ENCODE results near the gene NRIP2.
A peak's percentile ranks its signal among the peaks of the same experiment; 100 is the strongest.
"Not testable (repeated sequence)": the region's sequence is repeated elsewhere in the genome, so short reads cannot be mapped to it uniquely, and the experiment has no call there.

Gene NRIP2, protein sequence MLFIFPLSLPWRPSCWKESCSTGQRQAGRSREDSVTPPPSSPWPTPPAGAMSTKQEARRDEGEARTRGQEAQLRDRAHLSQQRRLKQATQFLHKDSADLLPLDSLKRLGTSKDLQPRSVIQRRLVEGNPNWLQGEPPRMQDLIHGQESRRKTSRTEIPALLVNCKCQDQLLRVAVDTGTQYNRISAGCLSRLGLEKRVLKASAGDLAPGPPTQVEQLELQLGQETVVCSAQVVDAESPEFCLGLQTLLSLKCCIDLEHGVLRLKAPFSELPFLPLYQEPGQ

DNA sequence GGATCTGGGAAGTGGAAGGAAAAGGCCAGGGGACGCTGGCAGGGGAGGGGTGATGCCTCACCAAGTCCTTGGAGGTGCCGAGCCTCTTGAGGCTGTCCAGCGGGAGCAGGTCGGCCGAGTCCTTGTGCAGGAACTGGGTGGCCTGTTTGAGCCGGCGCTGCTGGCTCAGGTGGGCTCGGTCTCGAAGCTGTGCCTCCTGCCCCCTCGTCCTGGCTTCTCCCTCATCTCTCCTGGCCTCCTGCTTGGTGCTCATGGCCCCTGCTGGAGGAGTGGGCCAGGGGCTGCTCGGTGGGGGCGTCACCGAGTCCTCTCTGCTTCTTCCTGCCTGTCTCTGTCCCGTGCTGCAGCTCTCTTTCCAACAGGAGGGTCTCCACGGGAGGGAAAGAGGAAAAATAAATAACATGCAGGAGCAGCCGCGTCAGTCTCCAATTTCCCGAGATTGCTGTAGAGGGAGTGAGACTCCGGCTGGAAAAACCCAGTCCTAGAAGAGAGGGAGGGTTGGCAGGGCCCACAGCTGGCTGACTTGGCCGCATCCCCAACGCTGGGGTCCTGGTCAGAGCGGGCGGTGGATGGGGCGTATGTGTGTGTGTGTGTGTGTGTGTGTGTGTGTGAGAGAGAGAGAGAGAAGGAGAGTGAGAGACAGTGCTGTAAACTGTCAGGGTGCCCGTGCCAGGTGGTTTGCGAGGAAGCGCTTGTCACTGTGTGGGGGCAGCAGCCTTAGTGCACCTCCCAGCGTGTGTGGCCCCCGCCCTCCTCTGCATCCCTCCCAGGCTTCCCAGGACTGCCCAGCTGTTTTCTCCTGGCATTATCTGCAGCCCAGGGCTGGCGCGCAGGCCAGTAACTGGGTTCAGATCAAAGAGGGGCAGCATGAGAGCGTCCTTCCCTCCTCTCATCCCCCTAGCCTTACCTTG is at the start of gene NRIP2:
TSS of gene NRIP2 (minus strand) at position 455 of the 911 bp plus-strand sequence. CDS start at position 403, 52 bp downstream.
- DNase-seq: no peak

DNA sequence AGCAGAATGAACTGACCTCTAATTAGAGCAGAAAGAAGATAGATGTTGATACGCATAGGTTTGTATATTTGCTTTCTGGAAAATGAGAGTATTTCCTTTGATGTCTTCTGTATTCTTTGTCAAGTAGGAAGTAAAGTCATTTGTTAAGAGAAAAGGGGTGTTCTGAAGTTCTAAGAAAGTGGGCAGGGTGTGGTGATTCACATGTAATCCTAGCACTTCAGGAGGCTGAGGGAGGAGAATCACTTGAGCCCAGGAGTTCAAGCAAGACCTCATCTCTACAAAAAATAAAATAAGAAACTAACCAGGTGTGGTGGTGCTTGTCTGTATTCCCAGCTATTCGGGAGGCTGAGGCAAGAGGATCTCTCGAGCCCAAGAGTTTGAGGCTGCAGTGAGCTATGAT is 45.0 kb upstream of the NRIP2 start:
- no peak for DNase-seq

DNA sequence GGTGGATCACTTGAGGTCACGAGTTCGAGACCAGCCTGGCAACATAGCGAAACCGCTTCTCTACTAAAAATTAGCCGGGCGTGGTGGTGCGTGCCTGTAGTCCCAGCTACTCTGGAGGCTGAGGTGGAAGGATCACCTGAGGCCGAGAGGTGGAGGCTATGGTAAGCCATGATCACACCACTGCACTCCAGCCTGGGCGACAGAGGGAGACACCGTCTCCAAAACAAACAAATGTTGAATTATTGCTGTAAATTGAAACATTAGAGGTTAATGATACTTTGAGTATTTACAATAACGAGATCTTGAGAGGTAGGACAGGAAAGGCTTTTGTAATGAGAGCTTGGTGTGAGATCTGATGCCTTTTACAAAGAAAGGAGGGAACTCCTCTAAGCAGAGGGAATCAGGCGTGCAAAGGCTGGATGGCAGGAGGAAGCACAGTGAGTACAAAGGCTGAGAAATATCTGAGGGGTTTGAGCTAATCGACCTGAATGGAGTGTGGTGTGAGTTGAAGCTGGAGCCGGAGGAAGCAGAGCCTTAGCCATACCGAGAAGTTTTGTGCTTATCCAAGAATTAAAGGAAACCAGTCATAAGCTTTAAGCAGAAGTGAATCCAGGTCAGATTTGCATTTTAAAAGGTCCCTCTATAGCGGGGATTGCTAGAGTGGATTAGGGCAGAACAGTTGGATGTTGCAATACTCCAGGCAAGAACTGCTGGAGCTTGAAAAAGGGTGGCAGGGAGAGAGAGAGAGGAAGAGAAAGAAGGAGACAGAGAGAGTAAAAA is 43.3 kb upstream of the NRIP2 start:
- DNase-seq: no peak

DNA sequence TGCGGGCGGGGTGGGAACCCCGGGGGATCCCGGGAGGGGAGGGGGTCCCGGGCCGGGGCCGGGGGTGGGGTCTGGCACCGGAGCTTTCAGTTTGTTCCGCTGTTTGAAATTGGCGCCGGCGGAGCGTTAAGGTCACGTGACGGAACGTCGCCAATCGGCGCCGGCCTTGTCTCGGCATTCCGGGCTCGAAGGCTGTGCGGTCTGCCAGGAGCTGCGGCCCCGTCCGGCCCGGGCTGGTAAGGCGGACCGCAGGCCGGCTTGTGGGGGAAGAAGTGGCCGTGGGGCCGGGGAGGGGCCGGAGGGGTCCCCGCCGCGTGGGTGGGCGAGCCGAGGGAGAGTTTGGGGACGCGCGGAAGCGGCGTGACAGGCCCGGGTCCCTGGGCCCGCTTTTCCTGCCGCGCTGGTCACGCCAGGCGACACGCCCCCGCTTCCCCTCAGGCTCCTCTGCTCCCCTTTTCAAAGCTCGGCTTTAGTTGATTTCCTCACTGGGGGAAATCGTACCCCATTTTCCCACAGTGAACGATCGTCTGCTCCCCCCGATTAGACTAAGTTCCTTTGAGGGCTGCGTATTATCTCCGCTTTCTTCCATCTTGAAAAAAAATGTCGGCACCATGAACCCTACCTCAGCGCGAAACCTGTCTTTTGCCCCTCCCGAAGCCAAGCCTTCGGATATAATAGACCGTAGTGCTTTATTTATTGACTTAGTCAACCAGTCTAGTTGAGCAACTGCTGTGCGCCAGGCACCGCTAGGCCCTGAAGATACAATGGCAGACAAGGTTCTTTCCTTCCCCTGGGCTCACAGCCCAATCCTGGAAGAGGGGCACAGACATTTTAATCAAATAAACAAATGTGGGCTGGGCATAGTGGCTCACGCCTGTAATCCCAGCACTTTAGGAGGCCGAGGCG is 42.5 kb upstream of the NRIP2 start, which contains the start of the genes FOXM1 and RHNO1:
TSS of gene FOXM1 (minus strand) at position 128 of the 906 bp plus-strand sequence. CDS start 2,696 bp downstream, outside the sequence.
TSS of gene RHNO1 (plus strand) at position 177 of the 906 bp plus-strand sequence. CDS start 8,144 bp downstream, outside the sequence.
- peak; percentile 85 for DNase-seq

DNA sequence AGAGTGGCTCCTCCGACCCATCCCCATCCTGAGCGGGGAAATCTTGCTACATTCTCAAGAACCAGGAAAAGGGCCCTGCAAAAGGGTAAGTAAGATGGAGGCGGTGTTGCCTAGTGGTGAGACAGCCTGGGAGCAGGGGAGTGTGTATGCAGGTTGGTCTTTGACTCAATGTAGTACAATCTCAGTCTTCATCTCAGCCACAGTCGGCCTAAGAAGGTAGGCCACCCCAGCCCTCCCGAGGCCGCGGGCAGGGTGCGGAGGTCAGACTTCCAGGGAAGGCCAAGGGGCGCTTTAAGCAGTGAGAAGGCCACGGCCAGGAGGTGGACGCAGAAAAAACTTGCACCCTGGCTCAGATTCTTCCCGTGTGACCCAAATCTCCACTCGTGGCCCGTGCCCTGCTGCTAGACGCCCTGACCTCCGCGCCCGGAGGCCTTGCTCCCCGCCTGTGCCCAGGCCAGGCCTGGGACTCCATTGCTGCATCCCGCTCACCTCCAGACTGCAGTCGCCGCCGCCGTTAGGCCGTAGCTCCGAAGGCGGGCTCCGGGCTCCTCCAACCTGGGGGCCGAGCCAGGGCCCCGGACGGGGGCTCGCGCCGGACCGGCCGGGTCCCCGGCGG is 41.7 kb upstream of the NRIP2 start:
- peak; percentile 35 for DNase-seq

DNA sequence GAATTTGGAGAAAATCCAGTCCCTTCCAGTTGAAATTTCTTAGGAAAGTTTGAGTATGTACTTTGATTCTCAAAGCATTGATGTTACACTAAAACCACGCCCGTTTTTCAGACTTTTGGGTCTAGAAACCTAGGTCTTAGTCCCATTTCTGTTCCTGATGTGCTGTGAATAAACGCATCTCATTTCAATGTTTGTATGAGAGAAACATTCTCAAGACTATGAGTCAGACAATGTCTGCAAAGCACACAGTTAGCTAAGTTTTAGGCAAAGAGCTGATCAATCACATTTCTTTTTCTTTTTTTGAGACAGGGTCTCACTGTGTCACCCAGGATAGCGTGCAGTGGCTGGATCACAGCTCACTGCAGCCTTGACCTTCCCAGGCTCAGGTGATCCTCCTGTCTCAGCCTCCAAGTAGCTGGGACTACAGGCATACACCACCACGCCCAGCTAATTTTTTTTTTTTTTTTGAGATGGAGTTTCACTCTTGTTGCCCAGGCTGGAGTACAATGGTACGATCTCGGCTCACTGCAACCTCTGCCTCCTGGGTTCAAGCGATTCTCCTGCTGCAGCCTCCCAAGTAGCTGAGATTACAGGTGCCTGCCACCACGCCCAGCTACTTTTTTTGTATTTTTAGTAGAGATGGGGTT is 34.3 kb upstream of the NRIP2 start:
- not testable (repeated sequence) for DNase-seq

DNA sequence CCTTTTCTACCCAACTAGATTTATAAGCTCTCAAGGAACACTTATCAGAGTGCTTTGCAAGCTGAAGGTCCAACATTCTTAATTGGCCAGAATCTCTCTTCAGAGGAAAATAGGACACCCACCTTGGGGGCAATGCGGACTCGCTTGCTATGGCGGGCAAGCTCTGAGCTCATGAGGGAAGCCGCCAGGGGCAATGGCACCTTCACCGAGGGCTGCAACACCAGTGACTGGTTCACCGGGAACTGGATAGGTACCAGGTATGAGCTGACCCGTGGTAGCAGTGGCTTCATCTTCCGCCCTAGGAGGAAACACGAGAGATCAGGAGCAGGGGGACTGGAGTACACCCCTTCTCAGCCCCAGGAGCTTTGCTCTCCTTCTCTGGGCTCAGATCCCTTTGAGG is 29.4 kb upstream of the NRIP2 start:
- DNase-seq: no peak

DNA sequence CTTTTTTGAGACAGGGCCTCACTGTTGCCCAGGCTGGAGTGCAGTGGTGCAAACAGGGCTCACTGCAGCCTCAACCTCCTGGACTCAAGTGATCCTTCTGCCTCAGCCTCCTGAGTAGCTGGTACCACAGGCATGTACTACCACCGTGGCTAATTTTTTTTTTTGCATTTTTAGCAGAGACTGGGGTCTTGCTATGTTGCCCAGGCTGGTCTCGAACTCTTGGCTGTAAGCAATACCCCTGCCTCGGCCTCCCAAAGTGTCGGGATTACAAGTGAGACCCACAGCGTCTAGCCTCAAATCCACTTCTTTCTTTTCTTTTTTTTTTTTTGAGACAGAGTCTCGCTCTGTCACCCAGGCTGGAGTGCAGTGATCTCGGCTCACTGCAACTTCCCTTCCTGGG is 28.6 kb upstream of the NRIP2 start:
- DNase-seq: not testable (repeated sequence)

DNA sequence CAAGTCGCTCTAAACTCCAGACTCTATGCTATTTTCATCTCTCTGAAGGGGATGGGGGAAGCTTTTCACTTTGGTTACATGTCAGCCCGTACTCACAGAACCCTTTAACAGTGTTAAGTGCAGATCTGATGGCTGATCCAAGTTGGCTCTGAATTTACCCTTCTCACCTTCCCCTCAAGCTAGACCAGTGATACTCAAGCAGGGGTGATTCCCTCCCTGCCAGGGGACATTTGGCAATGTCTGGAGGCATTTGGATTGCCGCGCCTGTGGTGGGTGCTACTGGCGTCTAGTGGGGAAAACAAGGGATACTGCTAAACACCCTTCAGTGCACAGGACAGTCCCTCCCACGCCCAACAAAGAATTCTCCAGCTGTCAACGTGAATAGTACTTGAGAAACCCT is 28.0 kb upstream of the NRIP2 start:
- DNase-seq: no peak

DNA sequence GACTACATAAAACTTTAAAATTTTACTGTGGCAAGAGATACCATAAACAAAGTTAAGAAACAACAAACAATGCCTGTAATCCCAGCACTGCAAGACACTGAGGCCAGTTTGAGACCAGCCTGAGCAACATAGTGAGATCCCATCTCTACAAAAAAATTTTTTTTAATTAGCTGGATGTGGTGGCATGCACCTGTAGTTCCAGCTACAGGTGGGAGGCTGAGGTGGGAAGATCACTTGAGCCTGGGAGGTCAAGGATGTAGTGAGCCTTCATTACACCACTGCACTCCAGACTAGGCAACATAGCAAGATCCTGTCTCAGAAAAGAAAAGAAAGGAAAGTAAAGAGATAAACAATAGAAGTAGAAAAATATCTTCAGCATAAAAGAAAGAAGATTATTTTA is 25.3 kb upstream of the NRIP2 start:
- DNase-seq: no peak

DNA sequence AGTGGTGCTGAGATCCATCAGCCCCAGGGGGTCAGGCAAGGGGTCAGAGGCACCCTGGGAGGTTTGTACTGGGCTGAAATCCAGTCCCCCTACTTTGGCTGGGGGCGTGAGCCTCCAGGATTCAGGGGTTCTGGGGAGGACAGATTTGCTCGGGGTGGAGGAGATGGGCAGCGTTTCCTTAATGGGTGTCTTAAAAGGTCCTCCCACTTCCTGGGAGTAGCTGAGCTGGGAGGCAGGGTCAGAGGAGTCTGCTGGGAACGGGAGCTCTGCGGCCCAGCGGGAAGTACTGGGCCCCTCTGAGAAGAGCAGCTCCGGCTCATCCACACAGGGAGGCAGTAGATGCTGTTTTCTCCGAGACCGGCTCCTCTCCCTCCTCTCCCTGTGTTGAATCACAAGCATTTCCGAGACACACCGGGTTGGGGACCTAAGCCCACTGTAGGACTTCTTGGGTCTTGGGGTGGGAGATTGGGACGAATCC is 24.1 kb upstream of the NRIP2 start:
- no peak for DNase-seq

DNA sequence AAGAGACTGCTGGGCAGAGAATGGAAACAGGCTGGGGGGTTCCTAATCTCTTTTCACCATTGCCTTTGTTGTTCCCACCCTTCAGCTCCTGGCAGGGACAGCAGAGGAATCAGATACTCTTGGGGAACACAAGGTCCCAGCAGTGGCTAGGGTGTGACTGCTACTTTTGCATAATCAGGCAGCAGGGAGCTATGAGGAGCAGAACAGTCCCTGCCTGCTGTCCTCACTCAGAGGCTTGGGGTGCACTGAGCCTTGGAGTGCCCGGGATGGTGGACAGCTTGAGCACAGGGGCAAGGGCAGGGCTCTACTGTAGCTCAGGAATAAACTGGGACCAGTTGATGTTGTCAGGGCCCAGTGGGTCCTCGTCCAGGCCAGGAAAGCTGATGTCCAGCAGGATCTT is 23.5 kb upstream of the NRIP2 start:
- no peak for DNase-seq

DNA sequence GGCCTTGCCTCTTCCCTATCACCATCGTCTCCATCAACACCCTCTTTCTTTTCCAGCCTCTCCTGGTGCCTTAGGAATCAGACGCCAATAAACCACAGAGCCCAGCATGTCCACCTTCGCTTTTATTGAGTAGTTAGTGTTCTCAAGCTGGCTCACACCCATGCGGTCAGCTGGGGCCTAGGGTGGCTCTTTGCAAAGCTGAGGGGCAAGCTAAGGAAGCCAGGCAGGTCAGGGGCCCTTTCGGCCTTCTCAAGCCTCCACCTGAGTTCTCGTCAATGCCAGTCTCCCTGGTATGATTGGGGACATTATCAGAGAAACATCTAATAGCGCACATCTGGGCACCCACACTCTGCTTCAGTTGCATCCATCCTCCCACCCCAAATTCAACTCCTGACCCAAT is 22.7 kb upstream of the NRIP2 start:
- DNase-seq: no peak

DNA sequence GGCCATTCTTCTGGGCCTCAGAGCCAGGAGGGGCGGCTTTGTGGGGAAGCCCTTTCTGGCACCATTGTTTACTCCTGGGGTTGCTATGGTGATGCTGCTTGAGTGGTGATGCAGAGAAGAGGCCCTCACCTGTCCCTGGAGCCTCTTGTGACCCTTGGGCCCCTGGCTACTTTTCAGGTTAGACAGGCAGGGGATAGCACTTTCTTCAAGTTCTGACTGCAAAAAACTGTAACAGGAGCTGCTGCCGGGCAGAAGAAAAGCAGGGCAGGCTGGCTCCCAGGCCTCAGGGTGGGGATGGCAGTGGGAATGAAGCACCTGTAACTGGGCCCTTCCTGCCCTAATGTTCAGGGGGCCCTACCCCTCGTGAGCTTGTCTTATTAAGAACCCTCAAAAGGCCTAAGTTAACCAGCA is 22.2 kb upstream of the NRIP2 start, which contains the start of gene TEX52:
TSS of gene TEX52 (minus strand) at position 19 of the 411 bp plus-strand sequence. CDS start at position 6, 13 bp downstream.
- DNase-seq: no peak

DNA sequence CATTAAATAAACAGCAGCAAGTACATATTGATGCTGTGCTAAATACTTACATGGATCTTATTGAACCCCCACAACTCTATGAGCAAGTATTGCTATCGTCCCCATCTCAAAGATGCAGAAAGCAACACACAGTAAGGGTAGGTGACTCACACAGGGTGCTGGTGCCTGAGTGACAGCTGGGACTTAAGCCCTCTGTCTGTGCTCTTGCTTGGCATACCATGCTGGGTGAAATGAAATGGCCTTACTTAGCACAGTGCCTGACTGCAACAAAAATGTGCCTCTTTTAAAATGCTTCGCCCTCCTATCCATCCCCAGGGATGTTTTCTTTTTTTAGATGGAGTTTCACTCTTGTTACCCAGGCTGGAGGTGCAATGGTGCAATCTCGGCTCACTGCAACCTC is 21.2 kb upstream of the NRIP2 start:
- DNase-seq: no peak

DNA sequence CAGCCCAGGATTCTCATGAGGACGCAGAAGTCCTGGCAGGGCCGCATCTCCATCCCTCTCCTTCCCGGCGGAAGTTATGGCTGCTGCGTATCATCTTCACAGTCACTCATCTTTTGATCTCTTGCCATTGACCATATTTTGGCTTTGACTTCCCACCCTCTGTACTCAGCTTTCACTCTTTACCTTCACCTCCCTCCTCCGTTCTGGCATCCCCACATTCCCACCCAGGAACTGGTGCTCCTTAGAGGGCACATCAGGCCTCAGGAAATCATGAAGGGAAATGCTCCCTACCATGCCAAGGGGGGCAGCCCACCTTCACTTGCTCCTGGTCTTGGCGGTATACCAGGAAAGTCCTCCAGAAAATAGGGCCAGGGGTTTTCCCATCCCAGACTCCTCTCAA is 20.7 kb upstream of the NRIP2 start:
- DNase-seq: no peak

DNA sequence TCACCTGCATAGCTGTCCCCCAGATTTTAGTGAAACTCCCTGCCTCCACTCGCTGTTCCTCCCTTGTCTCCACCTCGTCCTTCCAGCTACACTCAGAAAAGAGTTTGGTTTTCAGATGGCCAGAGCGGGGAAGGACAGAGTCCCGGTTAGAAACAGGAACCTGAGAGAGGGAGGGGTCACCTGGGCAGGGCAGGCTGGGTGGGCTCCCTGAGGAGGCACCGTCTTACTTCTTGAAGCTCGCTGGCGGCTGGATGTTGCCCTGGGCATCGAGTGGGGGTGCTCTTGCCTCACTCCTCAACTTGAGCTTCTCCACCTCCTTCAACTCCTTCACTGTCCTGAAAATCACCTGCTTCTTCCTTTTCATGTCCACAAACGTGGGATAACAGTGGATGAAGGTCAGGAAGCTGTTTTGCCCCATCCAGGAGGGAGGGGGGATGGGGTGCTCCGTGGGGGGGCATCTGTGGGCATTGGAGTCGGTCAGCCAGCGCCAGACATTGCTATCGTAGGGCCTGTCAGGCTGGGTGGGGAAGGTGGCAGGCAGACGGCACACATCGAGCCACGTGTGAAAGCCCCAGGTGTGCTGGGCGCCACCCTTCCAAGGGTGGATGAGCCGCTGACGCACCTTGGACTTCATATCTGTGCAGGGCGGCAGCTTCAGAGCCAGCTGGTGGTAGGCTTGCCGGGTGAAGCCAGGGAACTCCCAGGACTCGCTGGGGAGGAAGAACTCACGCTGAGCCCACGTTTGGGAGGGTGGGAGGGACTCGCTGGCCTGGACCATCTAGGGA is 20.0 kb upstream of the NRIP2 start:
- no peak for DNase-seq

DNA sequence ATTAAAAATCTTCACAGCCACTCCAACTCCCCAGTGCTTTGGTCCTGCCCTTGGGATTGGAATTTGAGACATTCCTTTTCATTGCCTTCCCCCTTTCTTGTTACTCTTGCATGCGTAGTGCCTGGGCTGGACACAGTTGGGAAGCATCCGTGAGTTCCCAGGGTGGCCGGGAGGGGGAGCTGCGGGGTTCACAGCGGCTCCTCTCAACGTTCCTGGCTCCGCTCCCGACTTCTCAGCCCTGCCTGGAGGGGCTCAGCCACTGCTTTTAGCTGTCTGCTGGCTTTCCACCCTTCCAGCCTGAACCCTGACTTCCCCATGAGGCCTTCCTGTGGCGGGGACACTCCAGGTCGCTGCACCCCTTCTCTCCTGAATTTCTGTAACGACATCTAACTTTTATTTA is 18.8 kb upstream of the NRIP2 start:
- DNase-seq: peak; percentile 46

DNA sequence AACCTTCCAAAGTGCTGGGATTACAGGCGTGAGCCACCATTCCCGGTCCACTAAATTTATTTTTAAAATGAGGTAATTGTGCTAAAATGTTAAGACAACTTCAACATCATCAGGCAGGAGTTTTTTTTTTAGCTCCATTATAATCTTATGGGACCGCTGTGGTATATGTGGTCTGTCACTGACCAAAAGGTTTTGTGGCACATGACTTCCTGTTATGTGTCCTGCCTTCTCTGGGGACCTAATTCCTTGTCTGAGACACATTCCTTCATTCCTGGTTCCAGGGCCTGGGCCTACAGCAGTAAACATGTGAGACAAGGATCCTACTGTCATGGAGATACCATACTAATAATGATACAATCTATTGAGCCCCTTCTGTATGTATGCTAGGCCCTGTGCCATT is 17.1 kb upstream of the NRIP2 start:
- DNase-seq: no peak

DNA sequence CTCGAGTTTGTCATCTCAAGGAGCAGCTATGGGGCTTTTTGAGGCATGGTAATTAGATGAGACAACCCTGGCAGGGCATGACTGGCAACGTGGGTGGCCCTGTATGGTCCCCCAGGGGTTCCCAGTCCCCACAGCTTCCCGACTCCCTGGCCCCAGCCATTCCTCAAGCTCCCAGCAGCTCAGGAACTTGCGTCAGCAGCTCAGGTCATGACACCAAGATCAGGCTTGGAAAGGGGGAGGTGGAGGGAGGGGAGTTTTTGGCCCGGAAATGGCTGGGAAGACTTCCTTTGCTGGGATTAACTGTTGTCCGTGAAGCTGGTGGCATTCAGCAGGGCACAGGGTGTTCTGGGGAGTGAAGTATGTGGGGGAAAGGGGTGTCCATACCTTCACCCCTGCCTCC is 10.4 kb upstream of the NRIP2 start:
- DNase-seq: no peak
